ENCODE measurements around the gene ST6GAL1.

Gene ST6GAL1

GRCh38 chr3:187026317-187026670 lies 96.0 kb downstream of the ST6GAL1 start:
- no peak for TF ChIP-seq POLR2AphosphoS5 (IDR thresholded peaks at IDR 0.05; ENCODE audit: low read depth, low read length)
- no peak for TF ChIP-seq TAF1 (IDR thresholded peaks at IDR 0.05; ENCODE audit: borderline replicate concordance, insufficient read depth, low read length)
- TF ChIP-seq FOXP2 (optimal IDR thresholded peaks at IDR 0.05; ENCODE audit: borderline replicate concordance, extremely low read depth, extremely low read length, insufficient read depth) = no peak
- no peak for TF ChIP-seq REST (IDR thresholded peaks at IDR 0.05; ENCODE audit: insufficient read depth in 1 of 2, low read depth in 2 of 2, low read length in 2 of 2)
- TF ChIP-seq SIN3A (IDR thresholded peaks at IDR 0.05; ENCODE audit: borderline replicate concordance, insufficient read depth, low read length) = no peak

- TF ChIP-seq FOXP2 (optimal IDR thresholded peaks at IDR 0.05; ENCODE audit: borderline replicate concordance, extremely low read depth, extremely low read length, insufficient read depth) (no peak), POLR2AphosphoS5 (IDR thresholded peaks at IDR 0.05; ENCODE audit: low read depth, low read length) (no peak), SIN3A (IDR thresholded peaks at IDR 0.05; ENCODE audit: borderline replicate concordance, insufficient read depth, low read length) (no peak), TAF1 (IDR thresholded peaks at IDR 0.05; ENCODE audit: borderline replicate concordance, insufficient read depth, low read length) (no peak), REST (IDR thresholded peaks at IDR 0.05; ENCODE audit: insufficient read depth in 1 of 2, low read depth in 2 of 2, low read length in 2 of 2) (no peak)
Observed at GRCh38 chr3:187027531-187028278, 97.4 kb downstream of the ST6GAL1 start.

GRCh38 chr3:187031934-187032333 lies 101.6 kb downstream of the ST6GAL1 start:
- no peak for TF ChIP-seq TAF1 (IDR thresholded peaks at IDR 0.05; ENCODE audit: borderline replicate concordance, insufficient read depth, low read length)
- TF ChIP-seq POLR2AphosphoS5 (IDR thresholded peaks at IDR 0.05; ENCODE audit: low read depth, low read length) = no peak
- no peak for TF ChIP-seq SIN3A (IDR thresholded peaks at IDR 0.05; ENCODE audit: borderline replicate concordance, insufficient read depth, low read length)
- TF ChIP-seq FOXP2 (optimal IDR thresholded peaks at IDR 0.05; ENCODE audit: borderline replicate concordance, extremely low read depth, extremely low read length, insufficient read depth) = no peak
- TF ChIP-seq REST (IDR thresholded peaks at IDR 0.05; ENCODE audit: insufficient read depth in 1 of 2, low read depth in 2 of 2, low read length in 2 of 2) = no peak

- TF ChIP-seq REST (IDR thresholded peaks at IDR 0.05; ENCODE audit: insufficient read depth in 1 of 2, low read depth in 2 of 2, low read length in 2 of 2) (no peak), POLR2AphosphoS5 (IDR thresholded peaks at IDR 0.05; ENCODE audit: low read depth, low read length) (no peak), SIN3A (IDR thresholded peaks at IDR 0.05; ENCODE audit: borderline replicate concordance, insufficient read depth, low read length) (no peak), TAF1 (IDR thresholded peaks at IDR 0.05; ENCODE audit: borderline replicate concordance, insufficient read depth, low read length) (no peak), FOXP2 (optimal IDR thresholded peaks at IDR 0.05; ENCODE audit: borderline replicate concordance, extremely low read depth, extremely low read length, insufficient read depth) (no peak)
Observed at GRCh38 chr3:187036394-187036793, 106.1 kb downstream of the ST6GAL1 start.

All from PFSK-1 (cell line).